Liver (tissue), 3 donors: ENCODE results near the gene SH3PXD2A.

ENCODE experiments used
- EGR1 ChIP-seq, 2 donors: IDR thresholded peaks; 2 replicates each; pipeline ENCODE4 v1.6.1; 2016 to 2018; ENCODE audit warnings: antibody characterized with exemption in 2 of 2, low read depth in 2 of 2
- FOXA1 ChIP-seq: IDR thresholded peaks from 2 replicates; pipeline ENCODE4 v1.6.1; 2016; ENCODE audit warnings: antibody characterized with exemption
- JUND ChIP-seq, 2 donors: IDR thresholded peaks; 2 replicates each; pipeline ENCODE4 v1.6.1; 2016; ENCODE audit warnings: antibody characterized with exemption in 2 of 2
- TAF1 ChIP-seq: conservative IDR thresholded peaks from 2 replicates; pipeline ENCODE4 v1.6.1; 2016; ENCODE audit warnings: antibody characterized with exemption, mild to moderate bottlenecking
- YY1 ChIP-seq: IDR thresholded peaks from 2 replicates; pipeline ENCODE4 v1.6.1; 2016; ENCODE audit warnings: antibody characterized with exemption, mild to moderate bottlenecking
- TF ChIP-seq, protein P1 (sequence below): fragments of 150-350 bp; IDR thresholded peaks from 2 replicates; pipeline ENCODE4 v1.5.1; 2017; ENCODE audit warnings: improper control_type of control experiment, low read depth, low read length; ENCODE audit not compliant: missing input control
- TF ChIP-seq, protein P2 (sequence below): IDR thresholded peaks from 2 replicates; pipeline ENCODE4 v1.6.1; 2016; ENCODE audit warnings: antibody characterized with exemption
- donor health status: healthy.
- donor health status: healthy.

DNA sequence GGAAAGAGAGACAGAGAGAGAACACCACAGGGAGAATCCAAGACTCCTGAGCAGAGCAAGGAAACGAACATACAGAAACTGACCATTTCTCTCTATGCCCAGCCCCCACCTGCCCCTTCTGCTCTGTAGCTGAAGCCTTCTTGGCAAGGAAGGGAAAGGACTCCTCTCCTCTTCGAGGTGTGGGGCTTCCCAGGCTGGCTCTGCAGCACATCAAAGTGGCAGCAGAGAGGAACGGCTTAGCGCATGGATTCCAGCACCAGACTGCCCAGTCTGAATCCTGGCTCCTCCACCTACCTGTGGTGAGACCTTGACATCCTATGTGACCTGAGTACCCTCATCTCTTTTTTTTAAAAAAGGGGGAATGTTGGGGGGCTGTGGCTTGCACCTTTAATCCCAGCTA is 69.4 kb downstream of the SH3PXD2A start:
- TF ChIP-seq, protein P1, sequence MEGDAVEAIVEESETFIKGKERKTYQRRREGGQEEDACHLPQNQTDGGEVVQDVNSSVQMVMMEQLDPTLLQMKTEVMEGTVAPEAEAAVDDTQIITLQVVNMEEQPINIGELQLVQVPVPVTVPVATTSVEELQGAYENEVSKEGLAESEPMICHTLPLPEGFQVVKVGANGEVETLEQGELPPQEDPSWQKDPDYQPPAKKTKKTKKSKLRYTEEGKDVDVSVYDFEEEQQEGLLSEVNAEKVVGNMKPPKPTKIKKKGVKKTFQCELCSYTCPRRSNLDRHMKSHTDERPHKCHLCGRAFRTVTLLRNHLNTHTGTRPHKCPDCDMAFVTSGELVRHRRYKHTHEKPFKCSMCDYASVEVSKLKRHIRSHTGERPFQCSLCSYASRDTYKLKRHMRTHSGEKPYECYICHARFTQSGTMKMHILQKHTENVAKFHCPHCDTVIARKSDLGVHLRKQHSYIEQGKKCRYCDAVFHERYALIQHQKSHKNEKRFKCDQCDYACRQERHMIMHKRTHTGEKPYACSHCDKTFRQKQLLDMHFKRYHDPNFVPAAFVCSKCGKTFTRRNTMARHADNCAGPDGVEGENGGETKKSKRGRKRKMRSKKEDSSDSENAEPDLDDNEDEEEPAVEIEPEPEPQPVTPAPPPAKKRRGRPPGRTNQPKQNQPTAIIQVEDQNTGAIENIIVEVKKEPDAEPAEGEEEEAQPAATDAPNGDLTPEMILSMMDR: no peak
- TF ChIP-seq EGR1 (IDR thresholded peaks at IDR 0.05; ENCODE audit: low read depth in 2 of 2) (no peak), TAF1 (no peak), YY1 (no peak), JUND (IDR thresholded peaks at IDR 0.05) (no peak), FOXA1 (no peak)
- TF ChIP-seq, protein P2, sequence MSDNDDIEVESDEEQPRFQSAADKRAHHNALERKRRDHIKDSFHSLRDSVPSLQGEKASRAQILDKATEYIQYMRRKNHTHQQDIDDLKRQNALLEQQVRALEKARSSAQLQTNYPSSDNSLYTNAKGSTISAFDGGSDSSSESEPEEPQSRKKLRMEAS: no peak
